SK-N-MC (cell line): Measurements from ENCODE around the gene SETDB1.

ENCODE experiments used
- EZH2 ChIP-seq: fragments of 200-600 bp; sonication (generic); IDR thresholded peaks from one replicate; pipeline ENCODE4 v1.6.1; 2017; ENCODE audit warnings: antibody characterized with exemption
- POLR2AphosphoS5 ChIP-seq: IDR thresholded peaks from 2 replicates; pipeline ENCODE4 v1.6.1; 2012; ENCODE audit warnings: mild to moderate bottlenecking, low read depth, low read length, borderline replicate concordance

- TF ChIP-seq EZH2 = no peak
- TF ChIP-seq POLR2AphosphoS5 = no peak
These were observed 47.2 kb downstream of the SETDB1 start for GRCh38 chr1:150973258-150973835.
